LNCaP clone FGC (cell line): ENCODE measurements around the gene ERP27.

Source experiments
- DNase-seq: peaks from one replicate; pipeline ENCODE4 v3.0.0-alpha.2; 2011; ENCODE audit warnings: low read depth
- H3K4me3 ChIP-seq: 2 replicates; pipeline ENCODE4 v1.5.1; 2011; ENCODE audit warnings: mild to moderate bottlenecking, low read depth, low read length, control low read depth
- TF ChIP-seq, protein P1 (sequence below): IDR thresholded peaks from 2 replicates; pipeline ENCODE4 v1.5.1; 2012; ENCODE audit warnings: mild to moderate bottlenecking; ENCODE audit not compliant: control insufficient read depth, insufficient read depth; ENCODE audit errors: extremely low read depth

The ERP27 gene

GRCh38 chr12:14910090-14910915 is 28.0 kb downstream of the ERP27 start:
- H3K4me3 ChIP-seq, result no peak overlapping the region
- TF ChIP-seq, protein P1, sequence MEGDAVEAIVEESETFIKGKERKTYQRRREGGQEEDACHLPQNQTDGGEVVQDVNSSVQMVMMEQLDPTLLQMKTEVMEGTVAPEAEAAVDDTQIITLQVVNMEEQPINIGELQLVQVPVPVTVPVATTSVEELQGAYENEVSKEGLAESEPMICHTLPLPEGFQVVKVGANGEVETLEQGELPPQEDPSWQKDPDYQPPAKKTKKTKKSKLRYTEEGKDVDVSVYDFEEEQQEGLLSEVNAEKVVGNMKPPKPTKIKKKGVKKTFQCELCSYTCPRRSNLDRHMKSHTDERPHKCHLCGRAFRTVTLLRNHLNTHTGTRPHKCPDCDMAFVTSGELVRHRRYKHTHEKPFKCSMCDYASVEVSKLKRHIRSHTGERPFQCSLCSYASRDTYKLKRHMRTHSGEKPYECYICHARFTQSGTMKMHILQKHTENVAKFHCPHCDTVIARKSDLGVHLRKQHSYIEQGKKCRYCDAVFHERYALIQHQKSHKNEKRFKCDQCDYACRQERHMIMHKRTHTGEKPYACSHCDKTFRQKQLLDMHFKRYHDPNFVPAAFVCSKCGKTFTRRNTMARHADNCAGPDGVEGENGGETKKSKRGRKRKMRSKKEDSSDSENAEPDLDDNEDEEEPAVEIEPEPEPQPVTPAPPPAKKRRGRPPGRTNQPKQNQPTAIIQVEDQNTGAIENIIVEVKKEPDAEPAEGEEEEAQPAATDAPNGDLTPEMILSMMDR, result no peak
- no peak for DNase-seq

DNA sequence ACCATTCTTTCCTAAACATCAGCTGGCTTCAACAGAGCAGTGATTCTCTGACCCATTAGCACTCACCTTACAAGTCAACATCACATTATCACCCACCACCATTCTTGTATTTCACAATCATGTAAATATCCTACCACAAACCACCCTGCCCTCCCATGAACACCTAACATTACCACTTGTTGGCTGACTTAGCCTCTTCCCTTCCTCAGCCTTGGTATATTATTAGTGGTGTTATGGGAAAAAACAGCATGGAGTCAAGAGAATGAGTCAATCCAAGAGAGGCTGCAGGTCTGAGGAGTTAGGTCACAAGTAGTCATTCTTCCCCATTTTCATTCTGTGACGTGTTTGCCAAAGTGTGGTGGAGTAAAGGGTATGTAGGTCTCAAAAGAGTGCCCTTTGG is 30.4 kb downstream of the ERP27 start:
- no peak for DNase-seq

DNA sequence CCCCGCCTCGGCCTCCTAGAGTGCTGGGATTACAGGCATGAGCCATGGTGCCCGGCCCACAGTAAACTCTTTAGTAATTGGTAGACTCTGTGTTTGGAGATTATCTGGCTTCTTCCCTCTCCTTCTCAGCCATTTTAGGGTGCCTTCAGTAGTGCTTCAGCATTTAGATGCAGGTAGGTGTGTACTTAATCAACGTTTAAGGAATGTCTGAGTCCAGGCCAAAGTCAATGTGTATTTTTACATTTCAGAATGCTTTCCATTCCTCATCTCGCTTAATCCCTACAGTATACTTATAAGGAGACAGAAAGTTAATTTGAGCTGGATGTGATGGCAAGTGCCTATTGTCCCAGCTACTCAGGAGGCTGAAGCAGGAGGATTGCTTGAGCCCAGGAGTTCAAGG is 32.2 kb downstream of the ERP27 start:
- DNase-seq, result no peak

More for the DNA sequence above, 30.4 kb downstream of the ERP27 start:
- TF ChIP-seq, protein P1, result no peak
- no peak overlapping the region for H3K4me3 ChIP-seq

GRCh38 chr12:14905269-14906004 is 32.9 kb downstream of the ERP27 start:
- TF ChIP-seq, protein P1, result no peak
- no peak overlapping the region for H3K4me3 ChIP-seq
- DNase-seq, result no peak

More for the DNA sequence above, 32.2 kb downstream of the ERP27 start:
- H3K4me3 ChIP-seq, result no peak overlapping the region
- TF ChIP-seq, protein P1, result no peak

GRCh38 chr12:14904854-14905253 is 33.5 kb downstream of the ERP27 start:
- TF ChIP-seq, protein P1, result no peak
- no peak for DNase-seq
- no peak overlapping the region for H3K4me3 ChIP-seq

DNA sequence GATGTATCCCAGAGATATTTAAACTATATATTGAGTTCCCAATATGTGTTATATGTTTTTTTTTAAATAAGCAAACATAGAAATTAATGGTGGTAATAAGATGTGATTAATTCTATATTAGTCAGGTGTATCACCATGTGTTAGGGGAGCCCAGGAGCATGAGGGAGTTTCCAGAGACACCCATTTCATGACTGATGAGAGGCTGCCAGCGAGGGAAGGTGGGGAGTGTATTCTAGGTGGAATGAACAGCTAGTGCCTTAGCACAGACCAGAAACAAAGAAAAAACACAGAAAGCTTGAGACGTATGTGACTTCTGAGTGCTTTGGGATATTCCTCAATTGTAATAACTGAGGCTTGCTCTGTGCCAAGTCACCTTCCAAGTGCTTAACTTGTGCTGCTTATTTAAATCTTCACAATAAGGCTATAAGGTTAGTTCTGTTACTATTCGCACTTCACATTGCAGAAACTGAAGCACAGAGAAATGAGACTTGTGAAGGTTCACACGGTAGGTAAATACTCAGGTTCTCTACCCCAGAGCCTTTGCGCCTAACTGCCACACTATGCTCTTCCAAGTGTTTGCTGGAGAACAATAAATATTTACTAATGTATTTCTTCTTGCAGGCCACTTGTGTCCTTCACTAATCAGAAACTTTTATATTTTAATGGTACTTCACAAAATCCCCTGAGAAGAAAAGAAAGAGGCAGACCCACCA is 34.8 kb downstream of the ERP27 start:
- H3K4me3 ChIP-seq, result no peak overlapping the region
- TF ChIP-seq, protein P1, result no peak
- peak; percentile 32 for DNase-seq
